H9 (cell line): ENCODE measurements around the gene LRRC73. TPM values are rescaled to one million over a fixed set of nuclear protein-coding genes. Genes with fewer than 3 reads are reported as not detected.

Experiments used
- DNase-seq: peaks from one replicate; pipeline ENCODE4 v3.0.0-alpha.2; 2017
- H2AFZ ChIP-seq: one replicate; pipeline ENCODE4 v1.6.1; 2013; ENCODE audit warnings: mild to moderate bottlenecking, low read length, control low read depth, moderate library complexity
- H2AK5ac ChIP-seq: 2 replicates; pipeline ENCODE4 v1.6.1; 2013; ENCODE audit warnings: low read length, control low read depth, mixed read lengths; ENCODE audit not compliant: insufficient read length
- H2BK120ac ChIP-seq: one replicate; pipeline ENCODE4 v1.6.1; 2013; ENCODE audit warnings: low read depth, mild to moderate bottlenecking, low read length, control low read depth, inconsistent platforms; ENCODE audit not compliant: poor library complexity, severe bottlenecking
- H2BK12ac ChIP-seq: 2 replicates; pipeline ENCODE4 v1.6.1; 2013; ENCODE audit warnings: low read length, control low read depth, mixed read lengths, low read depth; ENCODE audit not compliant: insufficient read length
- H2BK15ac ChIP-seq: 2 replicates; pipeline ENCODE4 v1.6.1; 2013; ENCODE audit warnings: low read depth, low read length, control low read depth
- H2BK20ac ChIP-seq: one replicate; pipeline ENCODE4 v1.6.1; 2013; ENCODE audit warnings: low read depth, mild to moderate bottlenecking, low read length, control low read depth, inconsistent platforms; ENCODE audit not compliant: poor library complexity, severe bottlenecking
- H2BK5ac ChIP-seq: 2 replicates; pipeline ENCODE4 v1.6.1; 2013; ENCODE audit warnings: low read length, control low read depth, mixed read lengths; ENCODE audit not compliant: insufficient read length
- H3K14ac ChIP-seq: 2 replicates; pipeline ENCODE4 v1.6.1; 2013; ENCODE audit warnings: low read length, control low read depth; ENCODE audit not compliant: insufficient read depth
- H3K18ac ChIP-seq: 2 replicates; pipeline ENCODE4 v1.6.1; 2013; ENCODE audit warnings: low read depth, mild to moderate bottlenecking, mixed read lengths, low read length, control low read depth; ENCODE audit not compliant: insufficient read length
- H3K23ac ChIP-seq: 2 replicates; pipeline ENCODE4 v1.6.1; 2013; ENCODE audit warnings: low read length, control low read depth, mixed read lengths, low read depth; ENCODE audit not compliant: insufficient read length
- H3K23me2 ChIP-seq: 2 replicates; pipeline ENCODE4 v1.6.1; 2013; ENCODE audit warnings: low read depth, mild to moderate bottlenecking, mixed read lengths, low read length, control low read depth; ENCODE audit not compliant: insufficient read length, poor library complexity, severe bottlenecking
- H3K27ac ChIP-seq: 2 replicates; pipeline ENCODE4 v1.5.1; 2013; ENCODE audit warnings: low read length, control low read depth, mixed read lengths, low read depth; ENCODE audit not compliant: insufficient read length
- H3K27me3 ChIP-seq: 2 replicates; pipeline ENCODE4 v1.6.1; 2013; ENCODE audit warnings: low read length, control low read depth, inconsistent platforms; ENCODE audit not compliant: insufficient read depth
- H3K4ac ChIP-seq: 2 replicates; pipeline ENCODE4 v1.6.1; 2013; ENCODE audit warnings: low read depth, mild to moderate bottlenecking, control low read depth, inconsistent platforms, low read length, moderate library complexity
- H3K4me1 ChIP-seq: 2 replicates; pipeline ENCODE4 v1.6.1; 2013; ENCODE audit warnings: low read length, control low read depth, inconsistent platforms; ENCODE audit not compliant: insufficient read depth
- H3K4me2 ChIP-seq: 2 replicates; pipeline ENCODE4 v1.6.1; 2013; ENCODE audit warnings: low read length, control low read depth, mixed read lengths; ENCODE audit not compliant: insufficient read length, insufficient read depth
- H3K56ac ChIP-seq: 2 replicates; pipeline ENCODE4 v1.6.1; 2013; ENCODE audit warnings: low read depth, mild to moderate bottlenecking, mixed read lengths, low read length, control low read depth; ENCODE audit not compliant: insufficient read length
- H3K79me1 ChIP-seq: 2 replicates; pipeline ENCODE4 v1.6.1; 2013; ENCODE audit warnings: low read depth, mild to moderate bottlenecking, moderate library complexity, low read length, control low read depth, inconsistent platforms; ENCODE audit not compliant: insufficient read depth, poor library complexity, severe bottlenecking
- H3K79me2 ChIP-seq: 2 replicates; pipeline ENCODE4 v1.6.1; 2013; ENCODE audit warnings: low read length, control low read depth, inconsistent platforms; ENCODE audit not compliant: insufficient read depth
- H3K9ac ChIP-seq: 2 replicates; pipeline ENCODE4 v1.6.1; 2013; ENCODE audit warnings: low read length, control low read depth, mixed read lengths; ENCODE audit not compliant: insufficient read length; ENCODE audit errors: extremely low read depth
- H3K9me3 ChIP-seq: one replicate; pipeline ENCODE4 v1.6.1; 2013; ENCODE audit warnings: low read depth, low read length, inconsistent platforms; ENCODE audit not compliant: control insufficient read depth
- H3T11ph ChIP-seq: one replicate; pipeline ENCODE4 v1.6.1; 2013; ENCODE audit warnings: mild to moderate bottlenecking, low read length, control low read depth, inconsistent platforms
- H4K20me1 ChIP-seq: one replicate; pipeline ENCODE4 v1.6.1; 2013; ENCODE audit not compliant: control insufficient read depth, insufficient read length, insufficient read depth
- H4K5ac ChIP-seq: 2 replicates; pipeline ENCODE4 v1.6.1; 2013; ENCODE audit warnings: low read depth, mild to moderate bottlenecking, mixed read lengths, low read length, control low read depth; ENCODE audit not compliant: insufficient read length
- H4K8ac ChIP-seq: replicated peaks from 2 replicates; pipeline ENCODE4 v1.6.1; 2013; ENCODE audit warnings: low read length, control low read depth, mixed read lengths, low read depth; ENCODE audit not compliant: insufficient read length
- H4K91ac ChIP-seq: 2 replicates; pipeline ENCODE4 v1.6.1; 2013; ENCODE audit warnings: low read depth, mild to moderate bottlenecking, moderate library complexity, mixed read lengths, low read length, control low read depth; ENCODE audit not compliant: insufficient read length
- H3K27ac Mint-ChIP-seq, 3 experiments: 2 replicates in 2 of 3; 3 replicates in 1 of 3; pipeline ENCODE4 v1.8.0; 2020 to 2021; ENCODE audit warnings: mixed read lengths in 3 of 3, mild to moderate bottlenecking in 1 of 3, moderate library complexity in 1 of 3
- H3K27me3 Mint-ChIP-seq: 2 replicates; pipeline ENCODE4 v1.8.0; 2021; ENCODE audit warnings: low read depth, mild to moderate bottlenecking, moderate library complexity, mixed read lengths
- H3K36me3 Mint-ChIP-seq, 3 experiments: 2 replicates in 2 of 3; 3 replicates in 1 of 3; pipeline ENCODE4 v1.8.0; 2020 to 2021; ENCODE audit warnings: low read depth in 3 of 3, mixed read lengths in 3 of 3; ENCODE audit not compliant: insufficient read depth in 1 of 3
- H3K4me1 Mint-ChIP-seq, 2 experiments: 2 replicates each; pipeline ENCODE4 v1.8.0; 2020; ENCODE audit warnings: mixed read lengths in 2 of 2
- H3K4me3 Mint-ChIP-seq, 2 experiments: 2 replicates in 1 of 2; 3 replicates in 1 of 2; pipeline ENCODE4 v1.8.0; 2020 to 2021; ENCODE audit warnings: mild to moderate bottlenecking in 2 of 2, mixed read lengths in 2 of 2, moderate library complexity in 1 of 2
- H3K9me3 Mint-ChIP-seq, 2 experiments: 2 replicates in 1 of 2; 3 replicates in 1 of 2; pipeline ENCODE4 v1.8.0; 2020; ENCODE audit warnings: mild to moderate bottlenecking in 2 of 2, mixed read lengths in 2 of 2, moderate library complexity in 1 of 2
- CTCF ChIP-seq: fragments of 200-600 bp; sonication (generic); conservative IDR thresholded peaks from 3 replicates; pipeline ENCODE4 v1.8.0; 2021; ENCODE audit warnings: antibody characterized with exemption, mild to moderate bottlenecking
- WGBS: extraction: QIAGEN DNeasy Blood & Tissue Kit; methylation state at CpG from one replicate; pipeline ENCODE4 v1.1.7; 2013; ENCODE audit warnings: missing lambda C conversion rate, low lambda C conversion rate, mixed read lengths; ENCODE audit not compliant: insufficient read length; ENCODE audit errors: extremely low coverage; 5-methylcytosine and 5-hydroxymethylcytosine counted together
- total RNA-seq: library from RNA; stranded (reverse); gene quantifications from 2 replicates; pipeline ENCODE4 v1.2.1, GENCODE V29; 2021

The LRRC73 gene
- total RNA-seq, 1 experiment from 2014 or later = 0.55 TPM

- Histone ChIP-seq H2BK120ac (no peak overlapping the region), H2BK20ac (no peak overlapping the region), H4K8ac (no peak overlapping the region), H2AFZ (no peak overlapping the region), H2BK5ac (no peak overlapping the region), H3K4me2 (no peak overlapping the region), H2BK12ac (no peak overlapping the region), H3K27me3 (no peaks in the 10 kb centered on the region), H3K27ac (no peak overlapping the region), H3T11ph (no peak overlapping the region), H4K5ac (no peak overlapping the region), H2BK15ac (no peak overlapping the region), H3K9ac (no peak overlapping the region), H3K18ac (no peak overlapping the region), H3K23ac (no peak overlapping the region), H3K4ac (no peak overlapping the region), H4K20me1 (no peaks in the 10 kb centered on the region), H3K56ac (no peak overlapping the region), H4K91ac (no peak overlapping the region), H3K4me1 (no peaks in the 10 kb centered on the region), H3K9me3 (no peaks in the 10 kb centered on the region), H3K79me2 (no peaks in the 10 kb centered on the region), H3K23me2 (no peaks in the 10 kb centered on the region), H3K14ac (no peak overlapping the region), H2AK5ac (no peak overlapping the region), H3K79me1 (no peaks in the 10 kb centered on the region)
- TF ChIP-seq CTCF = no peak
- Mint-ChIP-seq H3K9me3 (no peaks in the 10 kb centered on the region), H3K27ac (no peak overlapping the region), H3K4me1 (no peaks in the 10 kb centered on the region), H3K27me3 (no peaks in the 10 kb centered on the region), H3K36me3 (peaks cover 42 to 81% (median 69%) of the 10 kb centered on the region in 3 experiments; a peak in 6 of 7 replicates), H3K4me3 (no peak overlapping the region)
- no CpG with 5 or more reads among the region's 8 CpGs for WGBS
- DNase-seq = no peak
These were observed 31.8 kb upstream of the LRRC73 start for GRCh38 chr6:43541774-43542471.
